HepG2 (cell line): ENCODE results near the gene TOLLIP. TPM values are rescaled to one million over a fixed set of nuclear protein-coding genes. Genes with fewer than 3 reads are reported as not detected.

Experiments
- CREM ChIP-seq, 2 experiments: sonication (generic) in 1 of 2; formaldehyde crosslinking in 1 of 2; IDR thresholded peaks; 2 replicates each; pipeline versions ENCODE4 v1.4.0 to v1.6.1; 2016 to 2020; ENCODE audit warnings: antibody characterized with exemption in 1 of 2, mild to moderate bottlenecking in 1 of 2, missing genetic modification reagents in 1 of 2
- KDM1A ChIP-seq: IDR thresholded peaks from 2 replicates; pipeline ENCODE4 v1.6.1; 2016; ENCODE audit warnings: missing compliant biosample characterization
- MAFG ChIP-seq: sonication (generic); formaldehyde crosslinking; IDR thresholded peaks from 2 replicates; pipeline ENCODE4 v1.5.1; 2020; ENCODE audit warnings: mild to moderate bottlenecking, missing genetic modification reagents
- NFE2 ChIP-seq: sonication (generic); formaldehyde crosslinking; IDR thresholded peaks from 2 replicates; pipeline ENCODE4 v1.4.0; 2020; ENCODE audit warnings: missing genetic modification reagents
- PCBP1 ChIP-seq: fragments of 200-400 bp; formaldehyde crosslinking; IDR thresholded peaks from 2 replicates; pipeline ENCODE4 v1.6.1; 2017; ENCODE audit warnings: mild to moderate bottlenecking, low read depth, low read length, borderline replicate concordance
- RCOR2 ChIP-seq: IDR thresholded peaks from 2 replicates; pipeline ENCODE4 v1.6.1; 2016; ENCODE audit warnings: missing biosample characterization, missing genetic modification reagents
- SOX5 ChIP-seq: IDR thresholded peaks from 2 replicates; pipeline ENCODE4 v1.6.1; 2016; ENCODE audit warnings: borderline replicate concordance
- TBX2 ChIP-seq: sonication (generic); formaldehyde crosslinking; IDR thresholded peaks from 2 replicates; pipeline ENCODE4 v1.5.0; 2020; ENCODE audit warnings: missing genetic modification reagents, mild to moderate bottlenecking, borderline replicate concordance
- U2AF2 ChIP-seq: fragments of 200-400 bp; formaldehyde crosslinking; IDR thresholded peaks from 2 replicates; pipeline ENCODE4 v1.6.1; 2017; ENCODE audit warnings: low read depth, mild to moderate bottlenecking, low read length
- ZFAT ChIP-seq: sonication (generic); formaldehyde crosslinking; conservative IDR thresholded peaks from 2 replicates; pipeline ENCODE4 v1.8.1; 2023; ENCODE audit warnings: missing genetic modification reagents, inconsistent platforms
- ZNF343 ChIP-seq: sonication (generic); formaldehyde crosslinking; IDR thresholded peaks from 2 replicates; pipeline ENCODE4 v1.4.0; 2020; ENCODE audit warnings: mild to moderate bottlenecking, missing genetic modification reagents
- ZNF619 ChIP-seq: sonication (generic); formaldehyde crosslinking; IDR thresholded peaks from 2 replicates; pipeline ENCODE4 v1.4.0; 2020; ENCODE audit warnings: mild to moderate bottlenecking, missing genetic modification reagents
- ZNF652 ChIP-seq: IDR thresholded peaks from 2 replicates; pipeline ENCODE4 v1.6.1; 2016; ENCODE audit warnings: low read depth, borderline replicate concordance
- ZNF713 ChIP-seq: sonication (generic); formaldehyde crosslinking; IDR thresholded peaks from 2 replicates; pipeline ENCODE4 v1.4.0; 2020; ENCODE audit warnings: mild to moderate bottlenecking, missing genetic modification reagents
- polyA plus RNA-seq, 8 experiments: library from polyadenylated mRNA; depleted of rRNA in 3 of 8; stranded (reverse) in 7 of 8; unstranded in 1 of 8; fragments of >200 nt; fragmentation: Illumina TruSeq in 4 of 8; extraction: Trizol in 4 of 8; gene quantifications; 2 replicates each; pipeline versions ENCODE4 v1.2.1 to v1.2.3, GENCODE V29; 2011 to 2016; ENCODE audit warnings: low read depth in 4 of 8, missing spikeins in 1 of 8, mixed read lengths in 1 of 8; ENCODE audit not compliant: insufficient read depth in 1 of 8
- total RNA-seq, 5 experiments: library from RNA; depleted of rRNA; stranded (reverse); fragments of >200 nt; fragmentation: Illumina TruSeq; extraction: Trizol; gene quantifications; 2 replicates each; pipeline ENCODE4 v1.2.3, GENCODE V29; 2016; ENCODE audit warnings: low read depth in 1 of 5
- TF ChIP-seq, protein P1 (sequence below): IDR thresholded peaks from 2 replicates; pipeline ENCODE4 v1.6.1; 2016; ENCODE audit warnings: low read depth
- TF ChIP-seq, protein P2 (sequence below): sonication (generic); formaldehyde crosslinking; IDR thresholded peaks from 2 replicates; pipeline ENCODE4 v1.4.0; 2020; ENCODE audit warnings: mild to moderate bottlenecking, low read depth, missing genetic modification reagents
- TF ChIP-seq, protein P3 (sequence below): sonication (generic); formaldehyde crosslinking; IDR thresholded peaks from 2 replicates; pipeline ENCODE4 v1.5.1; 2020; ENCODE audit warnings: missing genetic modification reagents, mild to moderate bottlenecking, borderline replicate concordance
- TF ChIP-seq, protein P4 (sequence below): sonication (generic); formaldehyde crosslinking; IDR thresholded peaks from 2 replicates; pipeline ENCODE4 v1.5.0; 2020; ENCODE audit warnings: missing genetic modification reagents, mild to moderate bottlenecking, borderline replicate concordance
- TF ChIP-seq, protein P5 (sequence below): sonication (generic); formaldehyde crosslinking; IDR thresholded peaks from 2 replicates; pipeline ENCODE4 v1.4.0; 2020; ENCODE audit warnings: missing genetic modification reagents

Gene TOLLIP
- total and polyA plus RNA-seq, 2 of the 13 experiments (the other 11 are each of a cell fraction or from before 2014, with no cell fraction given): 25.9 to 47.5 TPM

DNA sequence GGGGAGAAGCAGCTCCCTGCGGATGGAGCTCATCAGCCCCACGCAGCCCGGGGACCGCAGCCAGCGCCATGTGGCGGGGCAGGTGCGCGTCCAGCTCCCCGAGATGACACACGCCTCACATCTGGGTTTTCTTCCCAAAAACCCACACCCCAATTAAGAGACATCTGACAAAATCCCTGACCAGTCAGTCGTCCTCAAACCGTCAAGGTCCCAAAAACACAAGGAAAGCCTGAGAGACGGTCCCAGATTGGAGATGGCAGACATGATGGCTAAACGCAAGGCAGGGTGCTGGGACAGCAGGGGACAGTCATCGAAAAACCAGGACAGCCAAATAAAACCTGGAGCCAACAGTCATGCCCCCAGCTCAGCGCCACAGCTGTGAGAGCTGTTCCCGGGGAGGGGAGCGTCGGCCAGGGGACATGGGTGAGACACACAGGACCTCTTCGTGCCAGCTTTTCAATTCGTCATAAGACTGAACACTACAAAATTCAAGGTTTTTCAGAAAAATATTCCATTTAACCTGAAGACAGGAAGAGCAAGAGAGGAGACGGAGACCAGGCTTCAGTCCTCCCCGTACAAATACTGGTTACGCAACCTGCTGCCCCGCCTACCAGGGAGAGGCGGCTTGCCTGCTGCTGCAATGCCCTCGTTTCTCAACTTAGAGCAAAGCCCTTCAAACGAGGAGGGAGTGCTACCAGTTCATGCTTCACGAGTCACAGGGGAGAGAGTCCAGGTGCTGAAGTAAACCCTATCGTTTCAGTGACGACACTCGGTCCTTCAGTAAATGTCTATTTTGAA, 10.5 kb downstream of the TOLLIP start (continued):
- TF ChIP-seq, protein P1, sequence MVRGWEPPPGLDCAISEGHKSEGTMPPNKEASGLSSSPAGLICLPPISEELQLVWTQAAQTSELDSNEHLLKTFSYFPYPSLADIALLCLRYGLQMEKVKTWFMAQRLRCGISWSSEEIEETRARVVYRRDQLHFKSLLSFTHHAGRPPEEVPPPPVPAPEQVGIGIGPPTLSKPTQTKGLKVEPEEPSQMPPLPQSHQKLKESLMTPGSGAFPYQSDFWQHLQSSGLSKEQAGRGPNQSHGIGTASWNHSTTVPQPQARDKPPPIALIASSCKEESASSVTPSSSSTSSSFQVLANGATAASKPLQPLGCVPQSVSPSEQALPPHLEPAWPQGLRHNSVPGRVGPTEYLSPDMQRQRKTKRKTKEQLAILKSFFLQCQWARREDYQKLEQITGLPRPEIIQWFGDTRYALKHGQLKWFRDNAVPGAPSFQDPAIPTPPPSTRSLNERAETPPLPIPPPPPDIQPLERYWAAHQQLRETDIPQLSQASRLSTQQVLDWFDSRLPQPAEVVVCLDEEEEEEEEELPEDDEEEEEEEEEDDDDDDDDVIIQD (CRISPR knock-in tag): peak; percentile 56; the same call in 1 of the 2 replicates
- TF ChIP-seq SOX5 (CRISPR knock-in tag): peak; percentile 73
- no peak for TF ChIP-seq MAFG (CRISPR knock-in tag)
- no peak for TF ChIP-seq ZNF619 (CRISPR knock-in tag)
- TF ChIP-seq PCBP1: no peak
- TF ChIP-seq U2AF2: no peak
- TF ChIP-seq ZFAT (CRISPR knock-in tag): no peak
- peak; percentile 28; the same call in 1 of the 2 replicates for TF ChIP-seq ZNF652 (CRISPR knock-in tag)
- TF ChIP-seq TBX2 (CRISPR knock-in tag): peak; percentile 49; the same call in 1 of the 2 replicates
- TF ChIP-seq CREM (IDR thresholded peaks at IDR 0.05): no peak
- TF ChIP-seq CREM (CRISPR knock-in tag; IDR thresholded peaks at IDR 0.05): no peak
- TF ChIP-seq NFE2 (CRISPR knock-in tag): no peak
- TF ChIP-seq, protein P2, sequence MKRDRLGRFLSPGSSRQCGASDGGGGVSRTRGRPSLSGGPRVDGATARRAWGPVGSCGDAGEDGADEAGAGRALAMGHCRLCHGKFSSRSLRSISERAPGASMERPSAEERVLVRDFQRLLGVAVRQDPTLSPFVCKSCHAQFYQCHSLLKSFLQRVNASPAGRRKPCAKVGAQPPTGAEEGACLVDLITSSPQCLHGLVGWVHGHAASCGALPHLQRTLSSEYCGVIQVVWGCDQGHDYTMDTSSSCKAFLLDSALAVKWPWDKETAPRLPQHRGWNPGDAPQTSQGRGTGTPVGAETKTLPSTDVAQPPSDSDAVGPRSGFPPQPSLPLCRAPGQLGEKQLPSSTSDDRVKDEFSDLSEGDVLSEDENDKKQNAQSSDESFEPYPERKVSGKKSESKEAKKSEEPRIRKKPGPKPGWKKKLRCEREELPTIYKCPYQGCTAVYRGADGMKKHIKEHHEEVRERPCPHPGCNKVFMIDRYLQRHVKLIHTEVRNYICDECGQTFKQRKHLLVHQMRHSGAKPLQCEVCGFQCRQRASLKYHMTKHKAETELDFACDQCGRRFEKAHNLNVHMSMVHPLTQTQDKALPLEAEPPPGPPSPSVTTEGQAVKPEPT (CRISPR knock-in tag): no peak
- no peak for TF ChIP-seq ZNF713 (CRISPR knock-in tag)
- no peak for TF ChIP-seq RCOR2 (CRISPR knock-in tag)
- TF ChIP-seq, protein P3, sequence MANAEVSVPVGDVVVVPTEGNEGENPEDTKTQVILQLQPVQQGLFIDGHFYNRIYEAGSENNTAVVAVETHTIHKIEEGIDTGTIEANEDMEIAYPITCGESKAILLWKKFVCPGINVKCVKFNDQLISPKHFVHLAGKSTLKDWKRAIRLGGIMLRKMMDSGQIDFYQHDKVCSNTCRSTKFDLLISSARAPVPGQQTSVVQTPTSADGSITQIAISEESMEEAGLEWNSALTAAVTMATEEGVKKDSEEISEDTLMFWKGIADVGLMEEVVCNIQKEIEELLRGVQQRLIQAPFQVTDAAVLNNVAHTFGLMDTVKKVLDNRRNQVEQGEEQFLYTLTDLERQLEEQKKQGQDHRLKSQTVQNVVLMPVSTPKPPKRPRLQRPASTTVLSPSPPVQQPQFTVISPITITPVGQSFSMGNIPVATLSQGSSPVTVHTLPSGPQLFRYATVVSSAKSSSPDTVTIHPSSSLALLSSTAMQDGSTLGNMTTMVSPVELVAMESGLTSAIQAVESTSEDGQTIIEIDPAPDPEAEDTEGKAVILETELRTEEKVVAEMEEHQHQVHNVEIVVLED (CRISPR knock-in tag): peak; percentile 17; the same call in 1 of the 2 replicates
- TF ChIP-seq, protein P4, sequence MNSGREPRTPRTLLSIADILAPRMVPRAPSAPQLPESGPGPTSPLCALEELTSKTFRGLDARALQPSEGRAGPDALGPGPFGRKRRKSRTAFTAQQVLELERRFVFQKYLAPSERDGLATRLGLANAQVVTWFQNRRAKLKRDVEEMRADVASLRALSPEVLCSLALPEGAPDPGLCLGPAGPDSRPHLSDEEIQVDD (CRISPR knock-in tag): no peak
- peak; percentile 83 for TF ChIP-seq ZNF343
- TF ChIP-seq, protein P5, sequence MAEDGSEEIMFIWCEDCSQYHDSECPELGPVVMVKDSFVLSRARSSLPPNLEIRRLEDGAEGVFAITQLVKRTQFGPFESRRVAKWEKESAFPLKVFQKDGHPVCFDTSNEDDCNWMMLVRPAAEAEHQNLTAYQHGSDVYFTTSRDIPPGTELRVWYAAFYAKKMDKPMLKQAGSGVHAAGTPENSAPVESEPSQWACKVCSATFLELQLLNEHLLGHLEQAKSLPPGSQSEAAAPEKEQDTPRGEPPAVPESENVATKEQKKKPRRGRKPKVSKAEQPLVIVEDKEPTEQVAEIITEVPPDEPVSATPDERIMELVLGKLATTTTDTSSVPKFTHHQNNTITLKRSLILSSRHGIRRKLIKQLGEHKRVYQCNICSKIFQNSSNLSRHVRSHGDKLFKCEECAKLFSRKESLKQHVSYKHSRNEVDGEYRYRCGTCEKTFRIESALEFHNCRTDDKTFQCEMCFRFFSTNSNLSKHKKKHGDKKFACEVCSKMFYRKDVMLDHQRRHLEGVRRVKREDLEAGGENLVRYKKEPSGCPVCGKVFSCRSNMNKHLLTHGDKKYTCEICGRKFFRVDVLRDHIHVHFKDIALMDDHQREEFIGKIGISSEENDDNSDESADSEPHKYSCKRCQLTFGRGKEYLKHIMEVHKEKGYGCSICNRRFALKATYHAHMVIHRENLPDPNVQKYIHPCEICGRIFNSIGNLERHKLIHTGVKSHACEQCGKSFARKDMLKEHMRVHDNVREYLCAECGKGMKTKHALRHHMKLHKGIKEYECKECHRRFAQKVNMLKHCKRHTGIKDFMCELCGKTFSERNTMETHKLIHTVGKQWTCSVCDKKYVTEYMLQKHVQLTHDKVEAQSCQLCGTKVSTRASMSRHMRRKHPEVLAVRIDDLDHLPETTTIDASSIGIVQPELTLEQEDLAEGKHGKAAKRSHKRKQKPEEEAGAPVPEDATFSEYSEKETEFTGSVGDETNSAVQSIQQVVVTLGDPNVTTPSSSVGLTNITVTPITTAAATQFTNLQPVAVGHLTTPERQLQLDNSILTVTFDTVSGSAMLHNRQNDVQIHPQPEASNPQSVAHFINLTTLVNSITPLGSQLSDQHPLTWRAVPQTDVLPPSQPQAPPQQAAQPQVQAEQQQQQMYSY (CRISPR knock-in tag): peak; percentile 52; the same call in 1 of the 2 replicates
- no peak for TF ChIP-seq KDM1A (CRISPR knock-in tag)
